ENCODE results near the gene VDAC2. TPM values are rescaled to one million over a fixed set of nuclear protein-coding genes. Genes with fewer than 3 reads are reported as not detected.

VDAC2 gene
- total RNA-seq, 1 experiment from 2014 or later, result 284 TPM

DNA sequence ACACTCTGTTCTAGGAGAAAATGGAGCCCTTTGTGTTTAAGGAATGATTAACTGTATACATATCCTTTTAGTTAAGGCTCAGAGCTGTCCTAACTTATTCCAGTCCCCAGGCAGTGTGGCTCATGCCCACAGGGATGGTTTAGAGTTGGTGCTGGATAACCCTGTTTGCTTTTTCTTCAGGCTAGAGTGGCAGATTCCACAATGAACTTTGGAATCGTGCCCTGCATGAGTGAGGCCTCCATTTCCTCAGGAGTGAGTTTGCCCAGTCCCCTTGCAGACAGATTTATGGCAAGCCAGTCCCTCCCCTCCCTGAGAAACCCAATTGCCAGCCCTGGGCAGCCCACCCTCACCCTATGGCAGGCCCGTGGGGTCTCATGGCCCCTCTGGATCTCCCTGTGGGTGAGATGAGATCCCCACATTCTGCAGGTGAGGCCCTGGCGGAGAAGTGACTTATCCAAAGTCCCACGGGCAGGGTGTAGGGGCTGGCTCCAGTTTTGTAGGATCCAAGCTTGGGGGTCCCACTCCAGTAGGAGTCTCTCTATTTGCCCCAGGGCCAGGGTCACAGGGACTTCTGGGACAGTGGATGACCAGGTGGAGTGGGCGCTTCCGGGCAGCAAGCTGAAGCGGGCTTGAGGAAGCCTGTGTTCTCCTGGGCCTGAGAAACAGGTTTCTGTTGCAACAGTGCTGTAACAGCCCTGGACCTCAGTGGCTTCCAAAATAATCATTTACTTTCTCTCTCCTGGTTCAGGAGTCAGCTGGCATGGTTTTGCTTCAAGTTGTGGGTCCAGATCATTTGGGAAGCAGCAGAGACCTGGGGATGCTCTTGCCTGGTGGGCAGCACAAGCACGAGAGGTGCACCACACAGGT is 34.1 kb downstream of the VDAC2 start:
- Mint-ChIP-seq H3K27me3 (ENCODE audit: low read depth) (no peaks in the 10 kb centered on the region), H3K9me3 (no peaks in the 10 kb centered on the region), H3K27ac (no peak overlapping the region), H3K4me3 (no peak overlapping the region), H3K4me1 (peaks cover 14% of the 10 kb centered on the region), H3K36me3 (no peaks in the 10 kb centered on the region)
- TF ChIP-seq IRF1 (CRISPR knock-in tag; IDR thresholded peaks at IDR 0.05) (no peak), NR2C2 (CRISPR knock-in tag; IDR thresholded peaks at IDR 0.05) (no peak), ZNF532 (CRISPR knock-in tag; IDR thresholded peaks at IDR 0.05; ENCODE audit: borderline replicate concordance) (no peak), GRHL2 (CRISPR knock-in tag; IDR thresholded peaks at IDR 0.05; ENCODE audit: insufficient replicate concordance, severe bottlenecking) (no peak), NFE2L1 (CRISPR knock-in tag; IDR thresholded peaks at IDR 0.05) (no peak), ATF2 (CRISPR knock-in tag; IDR thresholded peaks at IDR 0.05; ENCODE audit: borderline replicate concordance, low read depth) (no peak), CDX4 (CRISPR knock-in tag; IDR thresholded peaks at IDR 0.05; ENCODE audit: borderline replicate concordance) (no peak), MXD4 (CRISPR knock-in tag; IDR thresholded peaks at IDR 0.05; ENCODE audit: borderline replicate concordance) (no peak), GTF2I (CRISPR knock-in tag; conservative IDR thresholded peaks at IDR 0.05) (no peak), ZBTB21 (CRISPR knock-in tag; IDR thresholded peaks at IDR 0.05; ENCODE audit: borderline replicate concordance) (no peak), JAZF1 (CRISPR knock-in tag; IDR thresholded peaks at IDR 0.05) (no peak)
- TF ChIP-seq, protein P1, sequence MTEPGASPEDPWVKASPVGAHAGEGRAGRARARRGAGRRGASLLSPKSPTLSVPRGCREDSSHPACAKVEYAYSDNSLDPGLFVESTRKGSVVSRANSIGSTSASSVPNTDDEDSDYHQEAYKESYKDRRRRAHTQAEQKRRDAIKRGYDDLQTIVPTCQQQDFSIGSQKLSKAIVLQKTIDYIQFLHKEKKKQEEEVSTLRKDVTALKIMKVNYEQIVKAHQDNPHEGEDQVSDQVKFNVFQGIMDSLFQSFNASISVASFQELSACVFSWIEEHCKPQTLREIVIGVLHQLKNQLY (CRISPR knock-in tag; IDR thresholded peaks at IDR 0.05), result no peak
- TF ChIP-seq, protein P2, sequence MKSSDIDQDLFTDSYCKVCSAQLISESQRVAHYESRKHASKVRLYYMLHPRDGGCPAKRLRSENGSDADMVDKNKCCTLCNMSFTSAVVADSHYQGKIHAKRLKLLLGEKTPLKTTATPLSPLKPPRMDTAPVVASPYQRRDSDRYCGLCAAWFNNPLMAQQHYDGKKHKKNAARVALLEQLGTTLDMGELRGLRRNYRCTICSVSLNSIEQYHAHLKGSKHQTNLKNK (CRISPR knock-in tag; IDR thresholded peaks at IDR 0.05), result no peak
- ATAC-seq (no peak), DNase-seq (ENCODE audit: low spot score) (no peak)
- CTCF ChIA-PET, result interaction anchor here (0.5 to 3.0 kb wide), 3 partner anchors 10 to 482 kb away, joined by 3 to 16 read pairs (median 3); partner anchors contain the start of gene COMTD1
- POLR2A ChIA-PET, result interaction anchor here (1.0 kb wide), 1 partner anchor 215 kb away, joined by 3 read pairs; no protein-coding TSS in a partner anchor
